HK-2 (cell line): ENCODE results near the gene DGKD.

Experiments
- DNase-seq: peaks from one replicate; pipeline ENCODE4 v3.0.0-alpha.2; 2018; ENCODE audit not compliant: unreplicated experiment

DGKD gene

GRCh38 chr2:233338812-233339368 lies 15.4 kb upstream of the DGKD start:
- DNase-seq, result no peak

GRCh38 chr2:233339427-233339826 lies 14.9 kb upstream of the DGKD start:
- DNase-seq, result no peak

DNA sequence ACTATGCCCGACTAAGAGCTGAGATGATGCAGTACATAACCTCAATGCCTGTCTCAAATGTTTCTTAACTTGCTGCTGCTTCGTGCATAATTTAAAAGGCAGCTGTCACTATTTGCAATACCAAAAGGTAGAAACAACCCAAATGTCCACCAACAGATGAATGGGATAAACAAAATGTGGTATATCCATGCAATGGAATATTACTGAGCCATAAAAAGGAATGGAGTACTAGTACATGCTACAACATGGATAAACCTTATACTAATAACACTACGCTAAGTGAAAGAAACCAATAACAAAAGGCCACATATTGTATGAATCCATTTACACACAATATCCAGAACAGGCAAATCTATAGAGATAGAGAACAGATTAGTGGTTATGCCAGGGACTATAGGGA lies 13.0 kb upstream of the DGKD start:
- no peak for DNase-seq

GRCh38 chr2:233342301-233342700 lies 12.0 kb upstream of the DGKD start:
- DNase-seq, result no peak

GRCh38 chr2:233343171-233343705 lies 11.1 kb upstream of the DGKD start:
- no peak for DNase-seq

DNA sequence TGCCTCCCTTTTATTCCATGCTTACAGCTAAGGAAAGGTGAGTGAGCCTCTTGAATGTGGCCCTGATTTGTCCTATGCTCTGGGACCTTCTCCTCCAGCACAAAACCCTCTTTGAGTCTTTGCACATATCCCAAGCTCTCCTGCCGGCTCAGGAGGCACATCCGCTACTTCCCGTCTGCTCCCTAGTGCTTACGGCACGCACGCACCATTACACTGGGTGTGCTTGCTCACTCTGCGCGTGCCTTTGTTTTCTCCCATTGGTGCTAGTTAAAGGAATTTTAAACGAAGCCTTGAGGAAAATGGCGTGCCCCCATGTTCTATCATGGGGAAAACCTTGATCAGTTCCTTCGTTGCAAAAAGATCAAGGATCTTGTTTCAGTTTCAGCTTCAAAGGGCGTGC lies 7.9 kb upstream of the DGKD start:
- DNase-seq, result no peak

GRCh38 chr2:233346930-233347329 lies 7.4 kb upstream of the DGKD start:
- no peak for DNase-seq

DNA sequence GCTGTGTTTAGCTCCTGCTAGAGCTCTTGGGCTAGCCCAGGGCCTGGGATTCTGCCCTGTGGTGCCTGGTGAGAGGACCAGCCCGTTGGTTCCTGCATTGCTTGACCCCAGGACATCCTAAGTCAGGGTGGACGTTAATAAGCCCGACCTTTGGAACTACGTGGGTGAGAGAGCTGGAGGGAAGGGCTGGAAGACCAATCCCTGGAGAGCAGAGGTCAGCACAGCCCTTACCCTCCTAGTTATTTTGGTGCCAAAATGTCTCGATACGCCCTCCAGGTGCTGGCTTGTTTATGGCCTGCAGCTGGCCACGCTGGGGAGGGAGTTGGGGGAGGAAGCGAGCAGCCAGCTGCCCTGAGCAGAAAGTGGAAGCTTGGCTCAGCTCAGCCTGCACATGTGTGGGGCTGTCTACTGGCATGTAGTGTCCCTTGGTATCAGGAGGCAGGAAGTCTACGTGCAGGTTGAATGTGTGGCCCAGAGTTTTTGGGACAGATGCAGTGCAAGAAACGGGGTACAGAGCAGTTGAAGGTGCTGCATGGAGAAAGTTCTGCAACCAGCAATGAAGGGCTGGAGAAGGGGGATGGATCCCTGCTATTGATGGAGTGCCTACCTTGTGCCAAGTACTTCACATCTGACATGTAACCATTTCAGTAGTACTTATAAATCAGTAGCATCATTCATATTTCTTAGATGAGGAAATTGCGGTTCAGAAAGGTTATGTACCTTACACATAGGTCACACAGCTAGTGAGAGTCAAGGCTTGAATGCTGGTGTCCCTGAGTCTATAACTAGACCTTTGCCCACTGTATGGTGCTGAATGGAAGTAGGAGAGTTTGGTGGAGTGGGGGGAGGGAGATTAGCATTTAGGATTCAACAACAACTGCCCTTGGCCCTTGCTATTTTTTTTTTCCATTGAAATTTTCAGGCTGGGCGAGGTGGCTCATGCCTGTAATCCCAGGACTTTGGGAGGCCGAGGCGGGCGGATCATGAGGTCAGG lies 5.0 kb upstream of the DGKD start:
- no peak for DNase-seq

DNA sequence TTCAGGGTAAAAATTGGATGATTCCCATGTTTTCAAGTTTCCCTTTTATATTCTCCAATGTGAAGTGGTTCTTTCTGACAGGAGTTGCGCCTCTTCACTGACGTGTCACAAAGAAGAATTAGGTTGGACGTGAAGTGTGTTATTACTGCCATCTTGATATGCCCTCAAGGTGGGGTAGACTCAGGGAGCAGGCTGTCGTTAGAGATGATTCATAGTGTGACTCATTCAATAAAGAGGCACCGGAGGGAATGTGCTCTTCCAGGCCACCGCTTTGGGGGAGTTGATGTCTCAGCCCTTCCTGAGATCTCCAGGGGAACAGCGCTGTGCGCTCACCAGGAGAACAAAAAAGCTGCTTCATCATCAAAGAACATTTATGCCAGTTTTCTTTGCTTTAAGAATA lies 3.6 kb upstream of the DGKD start:
- DNase-seq, result peak; percentile 72

GRCh38 chr2:233351423-233351822 lies 2.9 kb upstream of the DGKD start:
- DNase-seq, result no peak

GRCh38 chr2:233352141-233352842 lies 2.0 kb upstream of the DGKD start:
- DNase-seq, result no peak

GRCh38 chr2:233353101-233353768 lies 1.1 kb upstream of the DGKD start:
- no peak for DNase-seq

- DNase-seq, result no peak
Observed at GRCh38 chr2:233354500-233354924, 218 bp downstream of the DGKD start.

- DNase-seq, result no peak
Observed at GRCh38 chr2:233354971-233355574, 779 bp downstream of the DGKD start.

DNA sequence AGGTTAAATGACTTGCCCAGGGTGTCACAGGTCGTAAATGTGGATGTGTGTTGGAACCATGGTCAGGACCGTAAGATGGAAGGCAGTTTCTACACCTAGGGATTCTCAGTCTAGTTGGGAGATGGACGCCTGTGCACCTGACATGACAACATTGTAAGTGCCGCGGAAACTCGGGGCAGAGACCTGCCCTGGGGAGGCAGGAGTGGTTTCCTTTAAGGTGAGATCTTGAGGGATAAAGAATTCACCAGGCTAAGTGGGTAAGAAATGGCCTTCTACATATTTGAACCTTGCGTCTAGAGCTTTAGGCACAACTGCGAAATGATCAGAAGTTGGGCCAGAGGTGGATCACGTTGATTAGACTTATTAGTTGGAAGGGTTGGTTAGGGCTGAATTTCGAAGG lies 1.6 kb downstream of the DGKD start:
- DNase-seq, result no peak

DNA sequence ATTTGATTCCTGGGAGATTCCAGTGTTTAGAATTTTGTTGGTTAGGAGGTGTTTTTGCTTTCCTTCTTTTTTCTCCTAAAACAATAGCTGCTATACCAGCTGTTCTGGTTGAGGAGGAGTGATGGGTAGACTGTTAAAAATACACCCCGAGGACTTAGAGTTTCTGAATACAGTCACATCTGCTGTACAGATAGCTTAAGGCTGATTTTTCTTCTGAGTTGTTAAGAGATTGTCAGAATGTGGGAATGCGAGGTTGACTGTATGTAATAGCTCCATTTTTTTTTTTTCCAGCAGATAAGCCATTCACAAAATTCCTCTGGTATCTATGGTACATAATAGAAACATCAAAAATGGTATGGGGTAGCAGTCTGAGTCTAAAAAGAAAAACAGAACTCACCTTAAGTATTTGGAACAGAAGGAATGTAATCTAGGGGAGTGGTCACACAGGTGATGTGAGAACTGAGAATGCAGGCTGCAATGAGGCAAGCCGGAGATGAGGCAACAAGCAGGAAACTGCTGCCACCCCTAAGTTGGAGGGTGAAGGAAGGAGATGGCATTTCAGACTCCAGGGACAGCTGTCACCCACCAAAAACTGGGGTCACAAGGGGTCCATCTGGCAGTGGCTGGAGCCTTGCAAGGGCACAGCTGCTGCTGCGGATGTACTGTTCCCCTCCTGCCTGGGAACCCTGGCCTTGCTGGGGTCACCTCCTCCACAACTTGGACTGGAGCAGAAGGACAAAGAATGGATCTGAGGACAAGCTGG lies 2.4 kb downstream of the DGKD start:
- DNase-seq, result no peak

DNA sequence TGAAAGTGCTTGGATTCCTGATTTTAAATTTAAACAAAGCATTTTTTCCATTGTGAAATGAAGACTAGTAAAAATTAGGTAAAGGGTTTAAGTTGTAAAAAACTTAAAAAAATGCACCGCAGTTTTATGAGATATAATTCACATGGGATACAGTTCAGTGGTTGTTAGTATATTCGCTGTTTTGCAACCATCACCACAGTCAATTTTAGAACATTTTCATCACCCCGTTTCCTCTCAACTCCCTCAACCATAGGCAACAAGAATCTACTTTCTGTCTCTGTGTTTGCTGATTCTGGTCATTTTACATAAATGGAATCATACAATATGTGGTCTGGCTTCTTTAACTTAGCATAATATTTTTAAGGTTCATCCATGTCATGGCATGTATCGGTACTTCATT lies 4.0 kb downstream of the DGKD start:
- no peak for DNase-seq

- no peak for DNase-seq
Observed at GRCh38 chr2:233358947-233359346, 4.7 kb downstream of the DGKD start.

DNA sequence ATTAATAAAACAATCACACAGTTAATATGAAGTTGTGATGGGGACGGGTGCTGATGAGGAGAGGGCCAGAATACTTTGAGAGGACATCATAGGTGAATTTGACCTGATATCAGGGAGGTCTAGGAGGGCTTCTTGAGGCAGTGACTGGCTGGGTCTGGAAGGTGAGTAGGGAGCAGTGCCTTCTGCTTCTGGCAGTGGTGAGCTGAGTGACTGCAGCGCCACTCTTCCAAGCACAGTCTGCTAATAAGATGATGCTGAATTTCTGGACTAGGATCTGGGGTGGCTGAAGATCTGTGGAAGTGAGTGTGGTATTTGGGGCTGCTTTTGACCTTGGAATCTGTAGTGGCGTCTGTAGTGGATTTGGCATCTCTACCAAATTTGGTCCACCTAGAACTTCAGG lies 5.5 kb downstream of the DGKD start:
- no peak for DNase-seq

GRCh38 chr2:233360771-233361176 lies 6.5 kb downstream of the DGKD start:
- no peak for DNase-seq

GRCh38 chr2:233361297-233361696 lies 7.0 kb downstream of the DGKD start:
- DNase-seq, result no peak
